ENCODE measurements around the gene SLC6A5.

GRCh38 chr11:20644360-20644759 is 45.0 kb downstream of the SLC6A5 start:
- TF ChIP-seq CTCF (IDR thresholded peaks at IDR 0.05; ENCODE audit: low read depth, low read length) = no peak
- TF ChIP-seq MAX (IDR thresholded peaks at IDR 0.05; ENCODE audit: low read depth, low read length) = no peak

Measured in NB4 (cell line).